ENCODE data around the gene ZNF275. TPM values are rescaled to one million over a fixed set of nuclear protein-coding genes. Genes with fewer than 3 reads are reported as not detected.

The ZNF275 gene
- total RNA-seq, 1 donor from 2014 or later = 5.2 TPM

GRCh38 chrX:153304988-153305736 is 28.8 kb upstream of the ZNF275 start:
- H3K4me3 ChIP-seq (ENCODE audit: low read length in 3 of 3) = no peak overlapping the region
- H3K36me3 ChIP-seq (ENCODE audit: control insufficient read depth in 3 of 3, insufficient read depth in 3 of 3, low read length in 3 of 3) = no peaks in the 10 kb centered on the region
- H3K9ac ChIP-seq (ENCODE audit: low read depth in 1 of 3, low read length in 3 of 3) = no peak overlapping the region
- no peaks in the 10 kb centered on the region for H3K9me3 ChIP-seq (ENCODE audit: control insufficient read depth in 3 of 3, low read length in 3 of 3)
- no peaks in the 10 kb centered on the region for H3K4me1 ChIP-seq (ENCODE audit: control insufficient read depth in 3 of 3, insufficient read depth in 3 of 3, low read length in 3 of 3)
- no peaks in the 10 kb centered on the region for H3K27me3 ChIP-seq (ENCODE audit: control insufficient read depth in 3 of 3, insufficient read depth in 3 of 3, low read length in 3 of 3)
- H3K27ac ChIP-seq (ENCODE audit: low read depth, low read length) = no peak overlapping the region

- no peaks in the 10 kb centered on the region for H3K36me3 ChIP-seq (ENCODE audit: control insufficient read depth in 3 of 3, insufficient read depth in 3 of 3, low read length in 3 of 3)
- H3K4me3 ChIP-seq (ENCODE audit: low read length in 3 of 3) = no peak overlapping the region
- peaks cover 0 to 3% (median 0%) of the 10 kb centered on the region in 3 donors for H3K27me3 ChIP-seq (ENCODE audit: control insufficient read depth in 3 of 3, insufficient read depth in 3 of 3, low read length in 3 of 3)
- no peak overlapping the region for H3K9ac ChIP-seq (ENCODE audit: low read depth in 1 of 3, low read length in 3 of 3)
- H3K4me1 ChIP-seq (ENCODE audit: control insufficient read depth in 3 of 3, insufficient read depth in 3 of 3, low read length in 3 of 3) = no peaks in the 10 kb centered on the region
- no peak overlapping the region for H3K27ac ChIP-seq (ENCODE audit: low read depth, low read length)
- H3K9me3 ChIP-seq (ENCODE audit: control insufficient read depth in 3 of 3, low read length in 3 of 3) = no peaks in the 10 kb centered on the region
Measured at GRCh38 chrX:153305972-153306371, 28.0 kb upstream of the ZNF275 start.

GRCh38 chrX:153306527-153307115 is 27.3 kb upstream of the ZNF275 start:
- H3K27me3 ChIP-seq (ENCODE audit: control insufficient read depth in 3 of 3, insufficient read depth in 3 of 3, low read length in 3 of 3) = peaks cover 0 to 7% (median 0%) of the 10 kb centered on the region in 3 donors
- no peak overlapping the region for H3K27ac ChIP-seq (ENCODE audit: low read depth, low read length)
- H3K9me3 ChIP-seq (ENCODE audit: control insufficient read depth in 3 of 3, low read length in 3 of 3) = no peaks in the 10 kb centered on the region
- H3K4me1 ChIP-seq (ENCODE audit: control insufficient read depth in 3 of 3, insufficient read depth in 3 of 3, low read length in 3 of 3) = no peaks in the 10 kb centered on the region
- H3K4me3 ChIP-seq (ENCODE audit: low read length in 3 of 3) = no peak overlapping the region
- no peak overlapping the region for H3K9ac ChIP-seq (ENCODE audit: low read depth in 1 of 3, low read length in 3 of 3)
- H3K36me3 ChIP-seq (ENCODE audit: control insufficient read depth in 3 of 3, insufficient read depth in 3 of 3, low read length in 3 of 3) = no peaks in the 10 kb centered on the region

DNA sequence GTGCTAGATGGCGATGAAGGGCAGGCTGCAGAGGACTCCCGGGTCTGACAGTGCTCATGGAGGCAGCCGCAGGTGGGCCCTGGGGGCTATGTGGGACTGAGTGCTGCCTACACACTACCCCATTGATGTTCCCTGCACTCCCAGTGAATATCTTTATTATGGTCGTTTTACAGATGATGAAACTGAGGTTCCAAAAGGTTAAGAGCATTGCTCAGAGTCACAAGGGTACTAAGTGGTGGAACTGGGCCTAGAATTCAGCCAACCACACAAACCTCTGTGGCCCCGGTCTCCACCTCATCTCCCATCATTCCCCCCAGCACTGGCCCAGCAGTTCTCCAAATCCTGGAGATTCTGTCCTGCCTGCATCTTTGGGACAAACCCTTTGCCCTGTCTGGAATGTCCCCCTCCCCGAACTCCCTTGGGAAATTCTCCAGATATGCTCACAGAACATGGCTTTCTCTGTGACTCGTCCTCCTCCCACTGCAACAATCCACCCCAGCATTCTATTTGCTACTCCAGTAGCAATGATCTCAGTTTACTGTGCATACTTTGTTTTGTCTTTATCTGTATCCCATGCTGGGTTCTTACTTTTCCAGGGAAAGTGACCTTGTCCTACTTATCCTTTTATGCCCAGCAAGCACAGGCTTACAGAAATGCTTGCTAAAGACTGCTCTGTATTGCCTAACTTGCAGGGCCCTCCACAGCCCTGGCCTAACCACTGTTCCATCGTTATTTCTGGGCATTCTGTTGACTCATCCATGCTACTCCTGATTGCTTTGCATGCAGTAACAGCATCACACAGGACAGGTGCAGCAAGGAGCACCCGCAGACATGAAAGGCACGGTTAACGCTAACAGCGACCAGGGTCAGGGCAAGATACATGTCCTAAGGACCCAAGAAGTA is 26.4 kb upstream of the ZNF275 start:
- H3K9ac ChIP-seq (ENCODE audit: low read depth in 1 of 3, low read length in 3 of 3) = no peak overlapping the region
- H3K4me3 ChIP-seq (ENCODE audit: low read length in 3 of 3) = no peak overlapping the region
- no peaks in the 10 kb centered on the region for H3K9me3 ChIP-seq (ENCODE audit: control insufficient read depth in 3 of 3, low read length in 3 of 3)
- H3K27ac ChIP-seq (ENCODE audit: low read depth, low read length) = no peak overlapping the region
- no peaks in the 10 kb centered on the region for H3K36me3 ChIP-seq (ENCODE audit: control insufficient read depth in 3 of 3, insufficient read depth in 3 of 3, low read length in 3 of 3)
- H3K4me1 ChIP-seq (ENCODE audit: control insufficient read depth in 3 of 3, insufficient read depth in 3 of 3, low read length in 3 of 3) = no peaks in the 10 kb centered on the region
- peaks cover 0 to 15% (median 3%) of the 10 kb centered on the region in 3 donors for H3K27me3 ChIP-seq (ENCODE audit: control insufficient read depth in 3 of 3, insufficient read depth in 3 of 3, low read length in 3 of 3)

DNA sequence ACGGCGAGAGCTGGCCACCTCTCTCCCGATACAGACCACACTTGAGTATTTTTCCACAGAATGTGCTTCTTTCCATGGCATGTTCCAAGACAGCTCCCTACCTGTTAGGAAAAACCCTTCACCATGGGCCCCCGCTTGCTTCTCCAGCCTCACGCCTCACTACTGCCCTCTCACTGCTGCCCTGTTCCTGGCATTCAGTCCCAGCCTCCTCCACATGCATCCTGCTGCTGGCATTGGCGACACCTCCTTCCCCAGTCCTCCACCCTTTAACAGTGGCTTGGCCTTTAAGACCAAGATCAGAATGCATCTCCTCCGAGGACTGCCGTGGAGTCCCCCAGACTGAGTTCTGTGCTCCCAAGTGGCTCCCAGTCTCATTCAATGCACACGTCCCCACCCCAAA is 23.1 kb upstream of the ZNF275 start:
- Histone ChIP-seq H3K4me3 (ENCODE audit: low read length in 3 of 3) (no peak overlapping the region), H3K36me3 (ENCODE audit: control insufficient read depth in 3 of 3, insufficient read depth in 3 of 3, low read length in 3 of 3) (no peaks in the 10 kb centered on the region), H3K4me1 (ENCODE audit: control insufficient read depth in 3 of 3, insufficient read depth in 3 of 3, low read length in 3 of 3) (no peaks in the 10 kb centered on the region), H3K9ac (ENCODE audit: low read depth in 1 of 3, low read length in 3 of 3) (no peak overlapping the region), H3K9me3 (ENCODE audit: control insufficient read depth in 3 of 3, low read length in 3 of 3) (no peaks in the 10 kb centered on the region), H3K27ac (ENCODE audit: low read depth, low read length) (no peak overlapping the region), H3K27me3 (ENCODE audit: control insufficient read depth in 3 of 3, insufficient read depth in 3 of 3, low read length in 3 of 3) (peaks cover 0 to 15% (median 3%) of the 10 kb centered on the region in 3 donors)

DNA sequence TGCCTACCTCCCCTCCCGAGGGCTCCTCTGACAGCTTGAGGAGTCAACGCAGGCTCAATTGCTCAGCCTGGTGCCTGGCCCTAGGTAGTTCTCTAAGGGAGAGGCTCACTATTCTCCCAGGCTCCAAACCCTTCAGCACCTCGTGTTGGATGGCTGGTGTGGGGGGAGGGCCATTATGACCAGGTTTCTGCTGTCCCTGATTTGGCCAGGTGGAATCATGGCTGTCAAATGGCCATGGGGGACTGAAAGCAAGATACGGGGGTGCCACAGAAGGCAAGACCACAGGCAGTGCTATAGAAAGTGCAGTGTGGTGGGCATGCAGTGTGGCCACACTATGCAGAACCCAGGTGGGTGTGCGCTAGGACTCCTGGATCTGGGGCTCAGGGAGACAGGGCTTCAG is 21.9 kb upstream of the ZNF275 start:
- Histone ChIP-seq H3K9me3 (ENCODE audit: control insufficient read depth in 3 of 3, low read length in 3 of 3) (no peaks in the 10 kb centered on the region), H3K4me3 (ENCODE audit: low read length in 3 of 3) (no peak overlapping the region), H3K9ac (ENCODE audit: low read depth in 1 of 3, low read length in 3 of 3) (no peak overlapping the region), H3K27me3 (ENCODE audit: control insufficient read depth in 3 of 3, insufficient read depth in 3 of 3, low read length in 3 of 3) (peaks cover 0 to 15% (median 3%) of the 10 kb centered on the region in 3 donors), H3K27ac (ENCODE audit: low read depth, low read length) (no peak overlapping the region), H3K4me1 (ENCODE audit: control insufficient read depth in 3 of 3, insufficient read depth in 3 of 3, low read length in 3 of 3) (no peaks in the 10 kb centered on the region), H3K36me3 (ENCODE audit: control insufficient read depth in 3 of 3, insufficient read depth in 3 of 3, low read length in 3 of 3) (no peaks in the 10 kb centered on the region)

DNA sequence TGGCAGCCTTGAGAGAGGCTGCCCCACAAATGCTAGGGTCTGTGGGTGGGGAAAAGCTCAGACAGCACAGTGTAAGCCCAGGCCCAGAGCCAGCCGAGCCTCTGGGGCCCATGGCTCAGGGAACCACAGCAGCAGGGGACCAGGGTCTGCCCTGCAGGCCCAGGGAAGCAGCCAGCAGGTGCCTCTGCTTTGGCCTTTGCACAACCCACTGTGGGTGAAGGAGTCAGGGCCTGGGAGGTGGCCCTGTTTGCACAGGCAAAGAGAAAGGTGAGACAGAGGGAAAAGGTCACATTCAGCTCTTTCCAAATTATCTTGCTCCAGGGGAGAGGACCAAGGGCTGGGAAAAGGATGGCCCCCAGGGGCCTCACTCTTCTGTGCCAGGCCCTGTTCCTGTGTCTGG is 21.1 kb upstream of the ZNF275 start:
- H3K4me1 ChIP-seq (ENCODE audit: control insufficient read depth in 3 of 3, insufficient read depth in 3 of 3, low read length in 3 of 3) = no peaks in the 10 kb centered on the region
- H3K9me3 ChIP-seq (ENCODE audit: control insufficient read depth in 3 of 3, low read length in 3 of 3) = no peaks in the 10 kb centered on the region
- H3K27ac ChIP-seq (ENCODE audit: low read depth, low read length) = no peak overlapping the region
- no peak overlapping the region for H3K4me3 ChIP-seq (ENCODE audit: low read length in 3 of 3)
- H3K9ac ChIP-seq (ENCODE audit: low read depth in 1 of 3, low read length in 3 of 3) = no peak overlapping the region
- H3K27me3 ChIP-seq (ENCODE audit: control insufficient read depth in 3 of 3, insufficient read depth in 3 of 3, low read length in 3 of 3) = peaks cover 0 to 15% (median 3%) of the 10 kb centered on the region in 3 donors
- no peaks in the 10 kb centered on the region for H3K36me3 ChIP-seq (ENCODE audit: control insufficient read depth in 3 of 3, insufficient read depth in 3 of 3, low read length in 3 of 3)

DNA sequence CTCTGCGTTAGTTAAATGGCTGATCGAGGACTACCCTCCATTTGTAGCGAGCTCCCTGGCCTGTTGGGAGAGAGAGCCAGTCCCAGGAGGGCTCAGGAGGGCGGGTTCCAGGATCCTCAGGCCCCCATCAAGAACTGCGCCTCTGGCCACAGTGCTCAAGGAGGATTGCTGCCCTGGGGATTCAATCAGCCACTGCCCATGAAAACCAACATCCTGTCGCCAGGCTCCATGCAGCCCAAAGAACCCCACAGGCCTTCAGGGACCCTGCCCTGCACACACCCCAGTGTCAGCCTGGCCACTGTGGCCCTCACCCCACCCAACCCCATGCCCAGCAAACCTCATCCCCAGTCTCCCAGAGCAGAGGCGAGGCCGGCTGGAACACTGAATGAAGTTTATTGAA is 16.6 kb upstream of the ZNF275 start:
- Histone ChIP-seq H3K27ac (ENCODE audit: low read depth, low read length) (no peak overlapping the region), H3K9me3 (ENCODE audit: control insufficient read depth in 3 of 3, low read length in 3 of 3) (no peaks in the 10 kb centered on the region), H3K27me3 (ENCODE audit: control insufficient read depth in 3 of 3, insufficient read depth in 3 of 3, low read length in 3 of 3) (peaks cover 8 to 16% (median 12%) of the 10 kb centered on the region in 3 donors), H3K4me3 (ENCODE audit: low read length in 3 of 3) (no peak overlapping the region), H3K9ac (ENCODE audit: low read depth in 1 of 3, low read length in 3 of 3) (no peak overlapping the region), H3K4me1 (ENCODE audit: control insufficient read depth in 3 of 3, insufficient read depth in 3 of 3, low read length in 3 of 3) (no peaks in the 10 kb centered on the region), H3K36me3 (ENCODE audit: control insufficient read depth in 3 of 3, insufficient read depth in 3 of 3, low read length in 3 of 3) (no peaks in the 10 kb centered on the region)

DNA sequence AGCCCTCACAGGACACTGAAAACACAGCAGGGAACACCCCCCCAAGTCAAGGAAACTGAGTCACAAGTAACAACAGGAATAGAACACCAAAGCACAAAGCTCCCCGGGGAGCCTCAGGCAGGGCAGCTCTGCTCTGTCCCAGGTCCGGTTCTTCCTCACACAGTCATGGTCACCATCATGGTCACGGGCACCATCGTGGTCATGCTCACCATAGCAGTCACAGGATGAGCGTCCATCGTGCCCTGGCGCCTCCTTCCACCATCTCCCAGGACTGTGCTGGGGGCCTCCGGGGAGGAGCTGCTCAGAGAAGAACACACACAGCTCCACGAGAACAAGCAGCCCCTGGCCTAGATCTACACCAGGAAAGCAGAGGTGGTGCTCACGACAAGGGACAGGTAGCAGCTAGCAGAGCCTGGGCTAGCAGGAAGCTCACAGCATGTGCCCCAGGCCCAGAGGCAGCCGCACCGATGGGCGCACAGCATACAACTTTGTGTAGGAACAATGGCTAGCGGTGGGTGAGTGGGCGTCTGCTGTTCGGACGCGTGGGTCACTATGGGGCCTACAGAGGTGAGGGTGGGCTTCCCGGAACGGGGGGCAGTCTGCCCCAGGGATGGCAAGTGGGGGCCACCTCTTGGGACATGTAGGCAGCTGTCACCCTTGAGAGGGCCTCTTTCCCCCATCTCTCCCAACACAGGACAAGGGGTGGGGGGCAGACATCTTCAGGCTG is 15.8 kb upstream of the ZNF275 start:
- H3K36me3 ChIP-seq (ENCODE audit: control insufficient read depth in 3 of 3, insufficient read depth in 3 of 3, low read length in 3 of 3) = no peaks in the 10 kb centered on the region
- no peak overlapping the region for H3K27ac ChIP-seq (ENCODE audit: low read depth, low read length)
- no peaks in the 10 kb centered on the region for H3K9me3 ChIP-seq (ENCODE audit: control insufficient read depth in 3 of 3, low read length in 3 of 3)
- no peak overlapping the region for H3K4me3 ChIP-seq (ENCODE audit: low read length in 3 of 3)
- H3K9ac ChIP-seq (ENCODE audit: low read depth in 1 of 3, low read length in 3 of 3) = no peak overlapping the region
- no peaks in the 10 kb centered on the region for H3K4me1 ChIP-seq (ENCODE audit: control insufficient read depth in 3 of 3, insufficient read depth in 3 of 3, low read length in 3 of 3)
- H3K27me3 ChIP-seq (ENCODE audit: control insufficient read depth in 3 of 3, insufficient read depth in 3 of 3, low read length in 3 of 3) = peaks cover 8 to 16% (median 11%) of the 10 kb centered on the region in 3 donors
